Mesenteric fat pad (tissue), 1 donor: ENCODE measurements around the gene ATXN7L1. TPM values are rescaled to one million over a fixed set of nuclear protein-coding genes. Genes with fewer than 3 reads are reported as not detected.
"Not testable (repeated sequence)": the region's sequence is repeated elsewhere in the genome, so short reads cannot be mapped to it uniquely, and the experiment has no call there.

ENCODE experiments used
- DNase-seq: peaks from one replicate; pipeline ENCODE4 v3.0.0-alpha.2; 2020; ENCODE audit warnings: low spot score
- total RNA-seq: library from RNA; stranded (reverse); fragmentation: NEBNext Ultra II Directional; extraction: Animal tissue kit (Norgen Biotek cat#: 25700); gene quantifications from one replicate; pipeline ENCODE4 v1.2.1, GENCODE V29; 2021
- donor health status: DM: yes; HTN: yes; CAD: no.

The ATXN7L1 gene
- total RNA-seq, 1 donor from 2014 or later = 23.8 TPM

DNA sequence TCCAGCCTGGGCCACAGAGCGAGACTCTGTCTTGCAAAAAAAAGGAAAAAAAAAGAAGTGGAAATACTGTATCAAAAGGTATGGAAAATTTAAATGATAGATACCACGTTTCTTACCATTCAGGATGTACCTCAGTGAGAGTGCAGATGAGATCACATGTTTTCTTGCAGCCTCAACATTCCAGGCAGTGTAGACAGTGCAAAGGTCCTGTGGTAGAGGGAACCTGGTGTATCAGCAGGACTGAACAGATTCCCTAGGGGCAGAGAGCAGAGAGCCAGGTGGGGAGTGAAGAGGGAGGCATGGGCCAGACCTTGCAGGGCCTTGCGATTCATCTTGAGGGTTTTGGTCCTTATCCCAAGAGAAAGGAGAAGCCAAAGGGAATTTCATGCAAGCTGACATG is 17.7 kb upstream of the ATXN7L1 start:
- DNase-seq = no peak

DNA sequence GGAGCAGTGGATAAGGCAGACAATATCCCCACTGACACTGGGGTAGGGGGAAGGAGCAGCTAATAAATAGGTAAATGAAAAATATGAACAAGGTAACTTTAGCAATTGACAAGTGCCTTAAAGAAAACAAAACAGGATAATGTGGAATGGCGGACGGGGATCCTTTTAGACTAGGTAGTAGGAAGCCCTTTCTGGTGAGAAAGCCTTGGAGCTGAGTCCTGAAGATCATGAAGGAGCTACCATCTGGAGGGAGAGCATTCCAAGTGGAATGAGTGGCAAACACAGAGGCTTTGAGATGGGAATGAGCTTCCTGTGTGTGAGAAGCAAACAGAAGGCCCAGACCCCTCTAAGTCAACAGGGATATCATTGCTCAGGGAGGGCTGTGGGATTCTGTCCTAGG is 16.0 kb upstream of the ATXN7L1 start:
- DNase-seq = no peak

DNA sequence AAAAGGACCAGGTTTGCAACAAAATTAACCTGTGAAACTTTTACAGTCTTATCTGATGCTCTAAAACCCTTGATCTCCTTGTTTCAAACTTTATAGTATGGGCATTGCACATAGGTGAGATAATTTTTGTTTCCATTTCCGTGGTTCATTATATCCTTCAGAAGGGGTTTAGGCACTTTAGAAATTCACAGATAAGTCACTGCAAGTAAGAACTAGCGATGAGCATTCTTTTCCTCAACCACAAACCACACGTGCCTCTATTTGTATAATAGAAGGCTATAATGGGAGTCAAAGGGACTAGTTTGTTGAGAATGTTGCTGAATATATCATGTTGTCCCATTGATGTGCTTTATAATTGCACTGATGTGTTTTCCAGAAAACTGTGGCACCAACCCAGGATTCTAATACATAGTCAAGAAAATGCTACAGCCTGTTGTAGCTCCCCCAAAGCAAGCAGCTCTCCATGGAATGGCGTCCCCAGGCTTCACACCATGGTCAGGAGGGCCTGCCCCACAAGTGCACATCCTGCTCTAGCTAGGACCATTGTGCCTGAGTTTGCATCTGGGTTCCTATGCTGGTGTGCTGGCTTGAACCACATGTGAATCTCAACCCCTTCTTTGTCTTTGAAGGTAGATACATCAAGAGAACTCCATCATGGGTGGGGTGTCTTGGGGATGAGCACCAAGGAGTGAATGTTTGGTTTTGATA is 14.0 kb upstream of the ATXN7L1 start:
- DNase-seq = no peak

DNA sequence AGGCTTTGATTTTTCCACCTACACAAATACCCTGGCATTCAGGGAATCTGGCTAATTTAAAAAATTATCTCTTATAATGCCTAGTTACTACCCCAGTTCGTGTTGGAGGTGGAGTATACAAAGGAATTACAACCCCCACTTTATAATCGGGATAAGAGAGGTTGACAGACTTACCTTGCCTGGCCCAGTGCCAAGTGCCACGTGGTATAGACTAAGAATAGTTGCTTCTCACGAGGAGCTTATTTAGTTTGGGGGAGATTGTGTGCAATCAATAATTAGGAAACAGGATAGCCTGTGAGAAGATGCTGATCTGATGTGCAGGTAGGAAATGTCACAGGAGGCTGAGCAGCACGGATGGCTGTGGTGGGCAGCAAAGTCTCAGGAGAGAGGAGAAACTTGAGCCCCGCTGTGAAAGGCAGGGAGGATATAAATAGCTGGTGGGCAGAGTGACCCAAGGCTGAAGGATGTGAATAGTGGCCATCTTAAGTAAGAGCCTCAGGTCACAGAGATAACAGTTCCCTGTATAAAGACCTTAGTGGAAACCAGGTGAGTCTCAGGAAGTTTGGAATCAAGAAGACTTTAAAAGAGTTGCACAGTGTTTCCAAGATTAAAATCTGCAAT is 11.3 kb upstream of the ATXN7L1 start:
- DNase-seq = no peak

DNA sequence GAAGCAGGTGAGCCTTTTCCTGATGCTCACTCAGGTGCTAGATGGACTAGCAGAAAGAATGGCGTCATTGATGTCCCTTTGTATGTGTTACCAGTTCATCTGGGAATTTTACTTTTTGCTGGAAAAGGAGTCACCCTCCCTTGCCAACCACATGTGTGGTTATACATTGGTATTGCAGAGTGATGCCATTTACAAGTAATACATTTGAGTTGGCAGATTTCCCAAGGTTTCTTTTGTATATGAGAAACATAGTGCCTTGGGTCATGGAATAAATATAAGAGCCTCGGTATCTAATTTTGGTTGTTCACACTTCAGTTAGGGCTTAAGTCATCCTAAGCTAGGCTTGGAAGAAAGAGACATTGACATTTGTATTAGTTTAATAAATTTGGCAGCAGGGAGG is 10.4 kb upstream of the ATXN7L1 start:
- DNase-seq = no peak

DNA sequence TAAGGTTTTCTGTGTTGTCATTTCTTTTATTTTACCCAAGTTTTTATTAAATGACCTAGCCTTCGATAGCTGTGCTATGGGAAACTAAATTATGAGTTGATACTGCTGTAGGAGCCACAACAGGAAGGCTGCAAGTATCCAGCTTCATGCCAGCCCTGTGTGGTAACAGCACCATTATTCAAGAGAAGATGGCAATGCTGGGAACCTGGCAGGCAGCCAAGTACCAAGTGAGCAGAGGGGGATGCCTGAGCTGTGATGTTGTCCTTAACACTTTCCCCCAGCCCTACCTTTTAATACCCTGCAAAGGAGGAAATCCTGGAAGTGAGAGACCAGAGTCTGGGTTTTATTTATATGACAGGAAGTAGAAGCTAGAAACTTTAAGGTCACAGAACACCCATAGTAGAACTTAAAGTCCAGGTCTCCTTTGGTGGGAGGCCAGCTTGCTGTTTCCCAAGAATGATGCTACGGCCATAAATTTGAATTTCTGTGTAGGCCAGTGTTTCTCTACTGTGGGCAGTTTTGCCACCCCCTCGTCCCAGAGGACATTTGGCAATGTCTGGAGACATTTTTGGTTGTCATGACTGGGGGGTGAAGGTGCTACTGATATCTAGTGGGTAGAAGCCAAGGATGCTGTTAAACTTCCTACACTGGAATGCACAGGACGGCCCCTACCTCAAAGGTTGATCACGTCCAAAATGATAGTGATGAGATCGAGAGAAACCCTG is 9.2 kb upstream of the ATXN7L1 start:
- no peak for DNase-seq

DNA sequence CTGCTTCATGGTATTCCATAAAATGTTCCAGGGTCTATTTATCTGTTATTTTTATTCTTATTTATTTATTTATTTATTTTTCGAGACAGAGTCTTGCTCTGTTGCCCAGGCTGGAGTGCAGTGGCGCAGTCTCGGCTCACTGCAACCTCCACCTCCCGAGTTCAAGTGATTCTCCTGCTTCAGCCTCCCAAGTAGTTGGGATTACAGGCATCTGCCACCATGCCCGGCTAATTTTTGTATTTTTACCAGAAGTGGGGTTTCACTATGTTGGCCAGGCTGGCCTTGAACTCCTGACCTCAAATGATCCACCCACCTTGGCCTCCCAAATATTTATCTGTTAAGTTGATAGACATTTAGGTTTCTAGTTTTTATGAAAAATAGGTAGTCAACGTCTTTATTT is 6.8 kb upstream of the ATXN7L1 start:
- DNase-seq = not testable (repeated sequence)

DNA sequence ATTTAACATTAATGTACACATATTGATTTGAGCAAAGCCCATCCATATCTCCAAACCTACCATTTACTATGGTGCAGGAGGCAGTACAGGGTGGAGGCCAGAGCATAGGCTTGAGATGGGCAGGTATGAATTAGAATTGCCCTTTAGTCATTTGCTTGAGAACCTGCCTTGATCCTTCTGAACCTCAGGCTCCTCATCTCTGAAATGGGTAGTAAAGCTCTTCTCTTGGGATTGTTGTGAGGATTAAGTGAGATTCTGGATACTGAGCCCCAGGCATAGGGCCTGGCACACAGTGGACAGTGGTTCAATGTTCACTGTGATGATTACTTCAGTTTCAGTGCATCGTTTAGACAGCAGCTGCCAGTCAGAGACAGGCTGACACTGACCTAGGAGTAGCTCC is 5.0 kb upstream of the ATXN7L1 start:
- DNase-seq = no peak

DNA sequence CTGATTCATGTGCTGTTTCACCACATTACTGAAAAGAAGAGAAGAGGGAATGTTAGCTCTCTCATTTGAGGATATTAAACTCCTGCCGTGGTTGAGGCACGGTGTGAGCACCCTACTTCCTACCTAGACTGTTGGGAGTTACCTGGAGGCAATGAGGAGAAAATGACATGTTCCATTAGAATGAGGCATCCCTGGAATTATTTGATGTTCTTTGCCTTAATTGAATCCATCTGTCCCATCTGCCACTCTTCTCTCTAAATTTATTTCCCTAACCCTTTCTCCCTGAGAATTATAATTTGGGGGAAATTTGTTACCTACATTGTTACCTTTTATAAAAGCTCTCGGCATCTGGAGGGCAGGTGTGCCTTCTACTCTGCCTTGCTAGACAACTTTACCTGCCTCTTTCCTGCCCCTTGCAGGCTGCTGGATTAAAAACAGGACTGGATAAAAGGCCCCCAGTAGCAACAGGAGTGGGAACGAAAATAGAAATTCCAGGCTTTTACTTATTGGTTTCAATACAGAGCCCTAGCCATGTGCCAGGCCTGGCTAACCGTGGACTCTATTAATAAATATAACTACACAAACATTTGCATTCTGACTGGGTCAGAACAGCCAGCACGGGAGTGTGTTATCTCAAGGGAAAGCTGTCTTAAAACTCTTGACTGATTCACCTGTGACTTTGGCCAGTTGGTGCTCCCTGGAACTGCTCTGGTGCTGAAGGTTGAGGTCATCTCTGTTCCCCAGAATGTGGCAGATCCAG is 4.4 kb upstream of the ATXN7L1 start:
- DNase-seq = no peak

DNA sequence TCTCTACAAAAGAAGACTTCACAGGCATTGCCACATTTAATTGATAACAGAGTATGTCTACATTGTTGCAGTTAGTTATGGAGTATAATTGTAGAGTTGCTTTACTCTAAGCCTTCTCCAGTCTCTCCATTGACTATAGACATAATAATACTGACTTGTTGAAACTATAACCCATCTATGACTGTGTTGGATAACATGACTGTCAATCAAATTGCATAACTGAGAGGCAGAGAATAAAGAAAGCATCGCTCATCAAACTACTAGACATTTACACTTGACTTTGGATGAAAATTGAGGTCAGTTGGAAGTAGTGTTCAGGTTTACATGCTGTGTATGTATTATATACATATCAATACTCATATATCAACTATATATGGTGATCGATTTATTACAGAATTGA is 3.4 kb upstream of the ATXN7L1 start:
- no peak for DNase-seq

DNA sequence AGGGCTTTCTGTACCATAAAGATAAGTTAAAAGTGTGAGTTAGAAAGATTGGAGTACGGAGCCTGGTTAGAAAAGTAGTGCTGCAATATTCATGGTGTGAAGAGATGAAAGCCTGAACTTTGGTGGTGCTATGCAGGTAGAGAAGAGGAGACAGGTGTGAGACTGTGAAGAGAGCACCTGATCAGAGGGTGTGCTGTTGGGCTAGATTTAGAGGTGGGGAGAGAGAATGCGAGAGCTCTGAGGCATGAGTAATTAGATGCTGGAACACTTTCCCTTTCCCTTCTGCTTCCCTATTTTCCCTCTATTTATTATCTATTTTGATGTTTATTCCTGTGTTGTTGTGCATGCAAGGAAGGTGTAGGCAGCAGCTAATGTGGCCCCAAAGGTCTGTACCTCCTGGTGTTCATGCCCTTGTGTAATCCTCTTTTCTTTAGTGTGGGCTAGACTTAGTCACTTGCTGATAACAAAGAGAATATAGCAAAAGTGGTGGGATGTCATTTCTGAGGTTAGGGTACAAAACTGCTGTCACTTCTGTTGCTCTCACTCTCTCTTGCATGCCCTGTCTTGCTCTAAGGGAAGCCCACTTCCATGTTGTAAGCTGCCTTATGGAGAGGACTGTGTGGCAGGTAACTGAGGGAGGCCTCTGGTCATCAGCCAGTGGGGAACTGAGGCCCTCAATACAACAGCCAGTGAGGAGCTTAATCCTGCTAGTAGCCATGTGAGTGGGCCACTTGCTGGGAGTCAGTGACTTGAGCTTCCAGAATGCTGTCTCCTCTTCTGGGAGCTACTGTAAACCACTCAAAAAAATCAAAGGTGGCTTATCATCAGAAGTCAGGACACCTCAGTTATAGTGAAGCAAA is 2.6 kb upstream of the ATXN7L1 start:
- no peak for DNase-seq

DNA sequence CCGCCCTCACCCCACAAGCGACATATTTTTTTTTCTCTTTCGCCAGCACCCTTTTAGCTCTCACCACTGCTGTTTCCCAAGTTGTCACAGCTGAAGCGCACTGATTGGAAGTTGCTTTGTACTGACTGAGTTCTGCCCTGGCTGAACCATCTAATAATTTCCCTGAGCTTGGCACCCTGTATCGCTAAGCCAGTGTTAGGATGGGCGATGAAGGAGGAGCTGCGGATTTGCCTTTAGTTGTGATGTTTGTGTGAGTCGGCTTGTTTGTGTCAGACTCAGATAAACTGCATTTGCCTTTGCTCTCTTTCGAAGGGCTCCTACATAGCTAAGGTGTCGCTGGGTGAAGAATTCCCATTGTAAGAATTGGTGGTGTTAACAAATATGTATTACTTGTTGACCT is 1.3 kb upstream of the ATXN7L1 start:
- no peak for DNase-seq

DNA sequence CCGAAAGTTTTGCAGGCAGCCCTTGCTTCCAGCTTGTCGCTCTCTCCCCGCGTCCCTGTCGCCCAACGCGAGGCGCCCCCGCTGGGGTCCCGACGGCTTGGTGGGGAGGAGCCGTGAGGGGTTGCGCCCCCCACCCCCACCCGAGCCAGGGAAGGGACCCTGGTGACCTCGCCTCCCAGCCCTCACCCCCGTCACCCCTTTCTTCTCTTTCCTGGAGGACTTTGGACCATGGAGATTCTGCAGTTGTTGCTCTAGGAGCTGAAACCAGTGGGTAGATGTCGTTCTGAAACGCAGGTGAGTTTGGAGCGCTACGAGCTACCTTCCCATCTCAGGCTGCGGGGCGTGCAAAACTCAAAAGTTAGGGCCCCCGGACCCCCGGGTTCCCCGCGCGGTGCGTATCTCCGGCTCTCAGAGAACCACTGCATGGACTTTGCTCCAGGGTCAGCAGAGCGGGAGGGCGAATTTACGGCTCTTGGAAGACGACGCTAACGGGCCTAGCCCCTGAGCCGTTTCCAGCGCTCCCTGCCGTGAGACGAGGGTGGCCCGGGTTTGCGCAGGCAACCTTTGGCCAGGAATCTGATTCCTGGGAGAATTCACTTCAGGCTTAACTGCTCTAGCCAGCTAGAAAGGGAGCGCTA is 684 bp upstream of the ATXN7L1 start:
- DNase-seq = no peak

DNA sequence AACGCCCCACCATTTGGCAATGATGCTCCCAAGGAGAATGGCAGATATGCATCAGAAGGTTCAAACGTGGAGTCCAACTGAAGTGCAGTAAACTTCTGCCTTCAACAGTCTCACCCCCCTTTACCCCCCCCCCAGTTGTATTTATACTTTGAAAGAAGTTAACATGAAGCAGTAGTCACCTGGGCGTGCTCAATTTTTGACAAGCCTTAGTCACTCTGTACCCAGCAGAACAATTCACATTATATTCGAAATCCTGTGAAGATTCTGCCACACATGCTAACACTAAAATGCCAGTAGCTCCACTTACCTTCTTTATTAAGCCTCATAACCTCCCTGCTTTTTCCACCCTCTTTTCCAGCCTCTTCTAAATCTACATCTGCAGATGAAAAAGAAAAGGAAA is 894 bp downstream of the ATXN7L1 start:
- no peak for DNase-seq

DNA sequence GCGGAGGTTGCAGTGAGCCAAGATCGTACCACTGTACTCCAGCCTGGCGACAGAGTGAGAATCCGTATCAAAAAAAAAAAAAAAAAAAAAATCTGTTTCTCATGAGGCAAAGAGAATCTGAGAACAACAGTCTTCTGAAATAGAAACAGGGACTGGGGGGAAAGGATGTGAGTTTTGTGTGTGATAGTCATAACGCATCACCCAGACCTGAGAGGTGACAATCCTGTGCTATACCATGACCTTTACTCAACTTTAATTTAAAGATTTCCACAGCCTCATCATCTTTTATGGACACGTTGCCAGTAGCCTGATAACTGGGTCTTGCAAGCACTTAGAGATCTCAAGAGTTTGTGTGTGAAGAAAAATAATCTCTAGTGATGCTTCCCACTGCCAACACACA is 2.3 kb downstream of the ATXN7L1 start:
- DNase-seq = no peak

DNA sequence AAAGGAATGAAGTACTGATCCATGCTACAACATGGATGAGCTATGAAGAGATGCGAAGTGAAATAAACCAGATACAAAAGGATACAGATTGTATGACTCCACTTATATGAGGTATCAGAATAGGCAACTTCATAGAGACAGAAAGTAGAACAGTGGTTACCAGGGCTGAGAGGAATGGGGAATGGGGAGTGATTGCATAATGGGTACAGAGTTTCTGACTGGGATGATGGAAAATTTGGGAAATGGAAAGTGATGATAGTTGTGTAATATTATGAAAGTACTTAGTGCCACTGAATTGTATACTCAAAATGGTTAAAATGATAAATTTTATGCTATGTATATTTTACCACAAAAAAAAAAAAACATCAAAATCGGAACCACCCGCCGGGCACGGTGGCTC is 3.9 kb downstream of the ATXN7L1 start:
- DNase-seq = no peak

DNA sequence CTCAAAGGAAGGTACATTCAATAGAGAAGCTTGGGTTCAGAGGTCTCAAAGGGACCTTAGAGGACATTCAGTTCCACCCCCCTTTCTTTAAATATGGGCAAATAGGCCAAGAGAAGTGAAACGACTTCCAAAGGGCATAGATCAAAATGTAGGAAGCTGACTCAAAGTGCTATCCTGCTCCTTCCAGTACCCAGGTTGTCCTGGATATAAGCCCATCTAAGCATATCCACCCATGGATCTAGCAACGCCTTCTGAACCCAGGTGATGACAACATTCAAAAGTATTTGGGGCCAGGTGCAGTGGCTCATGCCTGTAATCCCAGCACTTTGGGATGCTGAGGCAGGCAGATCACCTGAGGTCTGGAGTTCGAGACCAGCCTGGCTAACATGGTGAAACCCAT is 5.3 kb downstream of the ATXN7L1 start:
- DNase-seq = no peak

DNA sequence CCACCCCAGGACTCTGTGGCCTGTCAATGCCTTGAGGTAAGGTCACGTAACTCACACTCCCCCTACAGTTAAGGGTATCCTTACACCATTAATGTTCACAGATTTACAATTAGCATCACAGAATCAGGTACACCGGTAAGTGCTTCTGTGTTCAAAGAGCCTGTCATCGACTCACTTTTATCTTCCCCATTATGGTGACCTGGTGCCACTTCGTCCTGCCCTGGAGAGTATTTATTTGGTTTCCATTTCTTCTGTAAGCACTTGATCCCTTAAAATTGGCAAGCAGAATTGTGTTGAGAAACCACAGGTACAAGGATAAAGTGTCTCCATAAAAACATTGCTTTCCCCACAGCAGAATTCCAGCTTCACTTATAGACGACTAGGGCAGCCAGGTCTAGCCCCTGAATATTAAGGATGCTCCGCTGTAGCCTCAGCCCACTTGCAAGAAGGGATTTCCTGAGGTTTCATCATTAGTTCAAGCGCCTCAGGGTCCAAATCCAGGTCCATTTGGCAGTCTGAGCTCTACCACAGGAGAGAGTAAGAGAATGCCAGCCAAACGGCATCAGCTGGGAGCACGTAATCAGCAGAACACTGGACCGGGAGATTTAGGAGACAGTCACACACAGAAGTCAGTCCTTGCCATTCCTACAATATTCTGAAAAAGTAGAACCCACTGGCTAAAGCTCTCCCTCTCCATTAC is 10.1 kb downstream of the ATXN7L1 start:
- DNase-seq = no peak

DNA sequence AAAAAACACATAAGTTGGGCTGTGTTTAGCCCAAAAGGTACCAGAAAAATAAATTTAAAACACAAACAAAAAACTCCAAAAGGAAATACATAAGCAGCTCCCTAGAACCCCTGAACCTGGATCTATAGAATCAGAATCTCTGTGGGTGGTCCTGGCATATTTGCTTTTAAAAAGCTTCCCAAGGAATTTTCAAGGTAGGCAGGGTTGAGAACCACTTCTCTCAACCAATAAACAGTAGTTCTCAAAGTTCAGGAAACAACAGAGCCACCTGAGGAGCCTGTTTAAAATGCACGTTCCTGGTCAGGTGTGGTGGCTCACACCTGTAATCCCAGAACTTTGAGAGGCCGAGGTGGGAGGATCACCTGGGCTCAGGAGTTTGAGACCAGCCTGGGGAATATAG is 12.5 kb downstream of the ATXN7L1 start:
- DNase-seq = no peak

DNA sequence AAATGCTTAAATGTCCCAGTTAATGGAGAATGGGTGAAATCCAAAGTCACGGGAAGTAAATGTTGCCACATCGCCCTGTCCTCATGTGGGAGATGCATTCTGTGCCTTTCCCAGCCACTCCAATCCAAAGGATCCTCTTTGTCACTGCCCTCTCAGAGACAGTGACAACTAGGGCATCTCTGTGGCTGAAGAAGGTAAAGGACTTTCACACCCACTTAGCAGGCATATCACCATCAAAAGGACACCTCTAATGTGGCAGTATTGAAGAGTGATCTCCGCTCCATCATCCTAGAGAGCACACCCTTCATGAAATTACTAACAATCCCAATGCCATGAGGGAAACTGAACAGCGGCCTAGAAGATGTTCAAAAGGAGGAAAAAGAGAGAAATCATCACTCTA is 13.6 kb downstream of the ATXN7L1 start:
- no peak for DNase-seq
